ENCODE results near the gene TRIL.

- TF ChIP-seq CTCF (conservative IDR thresholded peaks at IDR 0.05; ENCODE audit: low read length) (no peak), EZH2phosphoT487 (IDR thresholded peaks at IDR 0.05; ENCODE audit: borderline replicate concordance, low read depth, low read length) (no peak)
Observed at GRCh38 chr7:28996836-28997235, 38.7 kb upstream of the TRIL start.
